AG04449 (cell line): ENCODE measurements around the gene XIRP2.

ENCODE experiments used
- CTCF ChIA-PET: fragments of 350-600 bp; formaldehyde crosslinking; extraction: SDS; loops from one replicate; lab custom pipeline; 2021; ENCODE audit warnings: antibody characterized with exemption; lab: Yijun Ruan, JAX
- POLR2A ChIA-PET: fragments of 400-600, 350-600 bp; formaldehyde crosslinking; extraction: SDS; loops from one replicate; lab custom pipeline; 2020; ENCODE audit warnings: antibody characterized with exemption, inconsistent platforms; lab: Yijun Ruan, JAX
- DNase-seq: peaks from one replicate; pipeline ENCODE4 v3.0.0-alpha.2; 2010; ENCODE audit warnings: low read depth, low spot score
- H3K4me3 ChIP-seq: 2 replicates; pipeline ENCODE4 v1.5.1; 2011; ENCODE audit warnings: low read depth, mild to moderate bottlenecking, control low read depth, low read length
- CTCF ChIP-seq: IDR thresholded peaks from one replicate; pipeline ENCODE4 v1.5.1; 2011; ENCODE audit warnings: mild to moderate bottlenecking, moderate library complexity, low read length, control low read depth, inconsistent platforms; ENCODE audit not compliant: insufficient read depth; ENCODE audit errors: missing control alignments

The XIRP2 gene

GRCh38 chr2:166870346-166870745, 17.9 kb upstream of the XIRP2 start:
- CTCF ChIA-PET = no interaction called here
- POLR2A ChIA-PET = interaction anchor here (0.5 kb wide), 1 partner anchor 877 kb away, joined by 3 read pairs; no protein-coding TSS in a partner anchor

GRCh38 chr2:166881177-166881576, 7.1 kb upstream of the XIRP2 start:
- ChIA-PET POLR2A (no interaction called here), CTCF (no interaction called here)
- TF ChIP-seq CTCF = no peak
- no peak overlapping the region for H3K4me3 ChIP-seq
- DNase-seq = peak; percentile 3

More at GRCh38 chr2:166870346-166870745, 17.9 kb upstream of the XIRP2 start:
- H3K4me3 ChIP-seq = no peak overlapping the region
- no peak for TF ChIP-seq CTCF
- no peak for DNase-seq

GRCh38 chr2:166882851-166883250, 5.4 kb upstream of the XIRP2 start:
- no peak for DNase-seq
- ChIA-PET CTCF (no interaction called here), POLR2A (no interaction called here)
- H3K4me3 ChIP-seq = no peak overlapping the region
- TF ChIP-seq CTCF = no peak

- no peak overlapping the region for H3K4me3 ChIP-seq
- CTCF ChIA-PET = no interaction called here
- no peak for TF ChIP-seq CTCF
- POLR2A ChIA-PET = no interaction called here
- no peak for DNase-seq
Measured at GRCh38 chr2:166891727-166892126, 3.4 kb downstream of the XIRP2 start.

- POLR2A ChIA-PET = no interaction called here
- H3K4me3 ChIP-seq = no peak overlapping the region
- DNase-seq = no peak
- CTCF ChIA-PET = no interaction called here
- TF ChIP-seq CTCF = no peak
Measured at GRCh38 chr2:166892397-166892796, 4.1 kb downstream of the XIRP2 start.

GRCh38 chr2:166895243-166895642, 7.0 kb downstream of the XIRP2 start:
- no peak for TF ChIP-seq CTCF
- POLR2A ChIA-PET = no interaction called here
- H3K4me3 ChIP-seq = no peak overlapping the region
- no peak for DNase-seq
- CTCF ChIA-PET = no interaction called here
